Peyer's patch (tissue), 4 donors: ENCODE measurements around the gene VPS8.
"Not testable (repeated sequence)": the region's sequence is repeated elsewhere in the genome, so short reads cannot be mapped to it uniquely, and the experiment has no call there.

Experiments used
- POLR2A ChIP-seq, 2 donors: fragments of 450-650 bp; IDR thresholded peaks; one replicate each; pipeline ENCODE4 v1.5.1; 2017; ENCODE audit warnings: antibody characterized with exemption in 2 of 2, mild to moderate bottlenecking in 2 of 2, moderate library complexity in 2 of 2
- TF ChIP-seq, protein P1 (sequence below), 6 experiments: fragments of 450-650 bp in 4 of 6; fragments of 200-600 bp in 2 of 6; sonication (generic) in 1 of 6; IDR thresholded peaks; one replicate each; pipeline ENCODE4 v1.5.1; 2017 to 2019; ENCODE audit warnings: antibody characterized with exemption in 6 of 6, mild to moderate bottlenecking in 3 of 6, moderate library complexity in 1 of 6

DNA sequence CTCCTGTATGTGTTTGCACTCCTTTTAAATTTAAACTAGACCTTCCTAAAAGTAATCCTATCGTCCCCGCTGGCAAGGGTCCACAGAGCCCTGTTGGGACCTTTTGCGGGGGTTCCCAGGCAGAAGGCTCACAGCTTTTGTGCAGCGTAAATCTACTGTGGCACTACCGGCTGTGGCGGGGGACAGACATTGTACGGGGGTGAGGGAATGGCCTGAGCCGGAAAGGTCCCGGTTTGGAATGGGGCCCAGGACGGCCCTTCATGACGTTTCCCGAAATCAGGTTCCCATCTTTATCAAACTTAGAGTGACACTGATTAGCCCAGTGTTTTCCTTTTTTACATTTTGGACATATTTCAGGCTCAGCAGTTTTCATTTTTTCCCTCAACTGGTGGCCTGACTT is 205.6 kb downstream of the VPS8 start:
- TF ChIP-seq, protein P1, sequence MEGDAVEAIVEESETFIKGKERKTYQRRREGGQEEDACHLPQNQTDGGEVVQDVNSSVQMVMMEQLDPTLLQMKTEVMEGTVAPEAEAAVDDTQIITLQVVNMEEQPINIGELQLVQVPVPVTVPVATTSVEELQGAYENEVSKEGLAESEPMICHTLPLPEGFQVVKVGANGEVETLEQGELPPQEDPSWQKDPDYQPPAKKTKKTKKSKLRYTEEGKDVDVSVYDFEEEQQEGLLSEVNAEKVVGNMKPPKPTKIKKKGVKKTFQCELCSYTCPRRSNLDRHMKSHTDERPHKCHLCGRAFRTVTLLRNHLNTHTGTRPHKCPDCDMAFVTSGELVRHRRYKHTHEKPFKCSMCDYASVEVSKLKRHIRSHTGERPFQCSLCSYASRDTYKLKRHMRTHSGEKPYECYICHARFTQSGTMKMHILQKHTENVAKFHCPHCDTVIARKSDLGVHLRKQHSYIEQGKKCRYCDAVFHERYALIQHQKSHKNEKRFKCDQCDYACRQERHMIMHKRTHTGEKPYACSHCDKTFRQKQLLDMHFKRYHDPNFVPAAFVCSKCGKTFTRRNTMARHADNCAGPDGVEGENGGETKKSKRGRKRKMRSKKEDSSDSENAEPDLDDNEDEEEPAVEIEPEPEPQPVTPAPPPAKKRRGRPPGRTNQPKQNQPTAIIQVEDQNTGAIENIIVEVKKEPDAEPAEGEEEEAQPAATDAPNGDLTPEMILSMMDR (IDR thresholded peaks at IDR 0.05), result not testable (repeated sequence)
- not testable (repeated sequence) for TF ChIP-seq POLR2A (IDR thresholded peaks at IDR 0.05)
